GM23248 (cell line): ENCODE results near the gene PSMD5.

Experiments used
- EZH2 ChIP-seq: fragments of 200-600 bp; sonication (generic); IDR thresholded peaks from 2 replicates; pipeline ENCODE4 v1.6.1; 2018; ENCODE audit warnings: antibody characterized with exemption, mild to moderate bottlenecking; ENCODE audit not compliant: insufficient read depth, poor library complexity, severe bottlenecking
- EZH2phosphoT487 ChIP-seq: fragments of 200-600 bp; sonication (generic); IDR thresholded peaks from 2 replicates; pipeline ENCODE4 v1.6.1; 2018; ENCODE audit warnings: antibody characterized with exemption, moderate library complexity, mild to moderate bottlenecking, low read depth; ENCODE audit not compliant: insufficient read depth

- TF ChIP-seq EZH2 (no peak), EZH2phosphoT487 (no peak)
Measured at GRCh38 chr9:120779227-120779626, 63.5 kb downstream of the PSMD5 start.
